NCI-H2107 treated with DMSO at 0.1 percent for 48 hours (cell line): ENCODE data around the gene HS1BP3.

Experiments used
- DNase-seq: peaks from one replicate; lab custom pipeline; 2025; ENCODE audit not compliant: unreplicated experiment; lab: John Stamatoyannopoulos, UW

HS1BP3 gene

DNA sequence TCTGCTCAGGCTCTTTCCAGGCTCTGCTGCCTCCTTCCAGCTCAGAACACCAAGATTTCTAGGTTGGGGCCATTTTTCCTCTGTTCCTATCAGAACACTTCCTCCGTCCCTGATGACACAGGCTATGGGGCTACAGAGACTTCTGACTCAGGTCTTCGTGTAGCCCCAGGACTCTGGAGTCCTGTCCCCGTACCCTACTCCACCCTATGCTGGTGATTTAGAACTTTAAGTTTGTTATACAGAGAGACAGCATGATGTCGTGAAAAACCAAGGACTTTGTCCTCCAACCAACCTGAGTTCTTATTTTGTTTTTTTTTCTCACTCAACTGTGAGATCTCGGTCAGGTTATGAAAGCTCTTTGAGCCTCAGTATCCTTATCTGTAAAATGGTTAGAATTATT is 78.7 kb downstream of the HS1BP3 start:
- no peak for DNase-seq

DNA sequence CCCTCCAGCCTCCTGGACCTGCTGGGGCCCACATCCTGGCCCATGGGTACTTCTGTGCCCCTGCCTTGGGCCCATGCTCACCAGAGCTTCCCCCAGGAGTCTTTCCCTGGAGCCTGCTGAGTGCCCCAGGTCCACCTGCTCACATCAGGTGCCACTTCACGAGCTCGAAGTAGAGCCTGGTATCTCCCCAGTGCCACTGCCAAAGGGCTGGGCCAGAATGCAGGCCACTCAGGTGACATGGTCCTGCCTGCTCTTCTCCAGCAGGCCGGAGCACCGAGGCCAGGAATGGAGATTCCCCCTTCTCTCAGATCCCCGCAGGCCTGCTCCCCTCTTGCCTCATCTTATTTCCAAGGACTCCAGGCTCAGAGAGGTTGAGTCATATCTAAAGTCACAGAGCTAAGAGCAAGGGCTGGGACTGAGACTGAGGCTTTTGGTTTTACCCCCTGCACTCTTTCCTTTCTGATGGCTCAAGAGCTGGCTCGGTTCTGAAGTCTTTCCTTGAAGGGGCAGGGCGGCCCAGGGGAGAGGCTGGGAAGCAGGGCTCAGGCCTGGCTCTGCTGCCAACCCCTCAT is 79.2 kb downstream of the HS1BP3 start:
- no peak for DNase-seq

GRCh38 chr2:20571231-20571630 is 79.7 kb downstream of the HS1BP3 start:
- no peak for DNase-seq

DNA sequence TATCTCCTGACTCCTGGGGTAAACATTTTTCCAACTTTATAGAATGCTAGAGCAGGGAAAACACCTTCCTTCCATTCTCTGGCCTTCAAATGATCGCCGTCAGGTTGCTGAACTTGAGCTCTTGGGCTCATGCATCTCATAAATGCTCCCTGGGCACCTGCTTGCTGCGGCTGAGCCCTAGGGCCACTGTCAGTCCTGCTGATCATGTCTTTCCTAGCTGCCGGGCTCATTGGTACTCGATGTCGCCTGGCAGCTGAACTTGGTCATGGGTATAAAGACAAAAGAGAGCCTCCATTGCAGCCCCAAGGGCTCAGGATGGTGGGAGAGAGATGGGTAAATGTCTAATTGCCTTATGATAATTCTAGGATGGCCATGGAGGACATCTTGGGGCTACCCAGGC is 80.6 kb downstream of the HS1BP3 start:
- no peak for DNase-seq

- no peak for DNase-seq
These were observed 81.3 kb downstream of the HS1BP3 start for GRCh38 chr2:20569464-20570223.

DNA sequence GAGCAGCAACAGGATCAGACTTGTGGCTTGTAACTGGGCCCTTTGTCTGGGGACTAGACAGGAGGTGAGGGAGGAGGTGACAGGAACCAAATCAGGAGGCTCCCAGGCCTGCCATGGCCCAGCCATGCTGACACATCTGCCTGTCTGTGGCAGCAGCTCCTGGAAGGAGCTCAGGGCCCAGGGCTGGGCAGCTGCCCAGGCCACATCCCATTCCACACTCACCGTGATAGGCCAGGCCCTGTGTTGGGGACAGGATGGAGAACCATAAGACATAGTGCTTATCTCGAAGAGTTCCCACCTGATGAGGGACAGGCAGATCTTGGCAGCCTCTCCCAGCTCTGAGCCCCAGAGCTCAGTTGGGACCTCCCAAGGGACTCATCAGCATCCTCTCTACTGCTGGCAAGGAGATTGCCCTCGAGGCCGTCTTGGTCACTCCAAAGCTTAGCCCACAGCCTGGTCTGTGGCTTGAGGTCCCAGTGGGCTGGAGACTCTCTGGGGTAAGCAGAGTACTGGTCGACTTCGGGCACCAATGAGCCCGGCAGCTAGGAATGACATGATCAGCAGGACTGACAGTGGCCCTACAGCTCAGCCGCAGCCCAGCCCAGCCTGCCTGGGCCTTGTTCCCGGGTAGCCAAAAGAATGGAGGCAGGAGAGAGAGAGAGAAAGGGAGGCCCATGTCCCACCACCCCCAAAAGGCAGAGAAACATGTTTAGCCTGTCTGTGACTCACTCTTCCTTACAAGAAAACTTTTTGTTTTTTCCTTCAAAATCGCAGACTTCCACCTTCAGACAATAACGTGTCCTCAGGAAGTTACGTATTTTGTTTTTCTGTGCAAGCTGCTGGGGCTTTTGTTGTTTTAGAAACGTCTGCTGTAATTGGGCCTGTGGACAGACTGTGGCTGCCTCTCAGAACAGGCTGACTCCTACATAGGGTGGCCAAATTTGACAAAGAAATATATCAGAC is 82.1 kb downstream of the HS1BP3 start:
- no peak for DNase-seq

DNA sequence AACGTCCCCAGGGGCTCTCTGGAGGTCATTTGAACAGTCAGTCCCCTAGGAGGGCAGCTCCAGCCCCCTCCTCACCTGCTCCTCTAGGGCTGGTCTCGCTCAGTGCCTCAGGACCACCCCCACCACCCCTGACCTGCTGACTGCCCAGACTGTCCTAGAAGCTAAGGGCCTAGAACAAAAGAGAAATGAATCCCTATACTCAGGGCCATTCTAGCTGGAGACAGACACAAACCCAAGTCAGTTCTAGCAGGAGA is 83.0 kb downstream of the HS1BP3 start:
- no peak for DNase-seq
